HepG2 (cell line): ENCODE data around the gene ADRM1. TPM values are rescaled to one million over a fixed set of nuclear protein-coding genes. Genes with fewer than 3 reads are reported as not detected.
A peak's percentile ranks its signal among the peaks of the same experiment; 100 is the strongest.

ENCODE experiments used
- ATAC-seq: fragments of 200-7000 bp; cut with Tn5 transposase; 3 replicates; pipeline ENCODE4 v1.9.1; 2020; ENCODE audit warnings: mild to moderate bottlenecking, moderate library complexity
- BruUV-seq: library from RNA; stranded (reverse); fragments of 400-500 nt; replicated peaks from 2 replicates; lab custom pipeline; 2021; lab: Mats Ljungman, UMichigan
- CTCF ChIA-PET: fragments of 300-600 bp; formaldehyde crosslinking; extraction: SDS; loops from one replicate; lab custom pipeline; 2021; ENCODE audit warnings: low total read pairs, inconsistent platforms, low intra/inter-chr PET ratio; lab: Yijun Ruan, JAX
- POLR2A ChIA-PET: fragments of 350-600 bp; sonication (Branson Sonifier 250); formaldehyde crosslinking; loops from one replicate; lab custom pipeline; 2020; ENCODE audit warnings: antibody characterized with exemption, inconsistent platforms; lab: Yijun Ruan, JAX
- DNase-seq: peaks from one replicate; pipeline ENCODE4 v3.0.0-alpha.2; 2015; ENCODE audit warnings: low spot score
- FAIRE-seq: peaks from 3 replicates; lab custom pipeline; 2011; peaks lifted over from hg19 to GRCh38; lab: Jason Lieb, UNC
- H2AFZ ChIP-seq: one replicate; pipeline ENCODE4 v1.6.1; 2011; ENCODE audit warnings: low read length, inconsistent platforms
- H3K27ac ChIP-seq: fragments of 300-600 bp; 3 replicates; pipeline ENCODE4 v1.8.0; 2011; ENCODE audit warnings: mixed run types, mild to moderate bottlenecking, mixed read lengths, low read length, inconsistent platforms; ENCODE audit not compliant: insufficient read depth; ENCODE audit errors: extremely low read length
- H3K27me3 ChIP-seq, 2 experiments: fragments of 200-600 bp in 1 of 2; 2 replicates in 1 of 2; 3 replicates in 1 of 2; pipeline versions ENCODE4 v1.6.0 to v1.8.0; 2011; ENCODE audit warnings: low read length in 2 of 2, mild to moderate bottlenecking in 2 of 2, moderate library complexity in 2 of 2, inconsistent platforms in 1 of 2; ENCODE audit not compliant: insufficient read depth in 2 of 2, control insufficient read depth in 1 of 2
- H3K36me3 ChIP-seq, 2 experiments: fragments of 200-600 bp in 1 of 2; replicated peaks in 1 of 2; 2 replicates in 1 of 2; 3 replicates in 1 of 2; pipeline versions ENCODE4 v1.5.1 to v1.8.0; 2011; ENCODE audit warnings: low read length in 2 of 2, inconsistent platforms in 1 of 2; ENCODE audit not compliant: insufficient read depth in 2 of 2, control insufficient read depth in 1 of 2
- H3K4me1 ChIP-seq: 2 replicates; pipeline ENCODE4 v1.5.1; 2012; ENCODE audit warnings: low read length, inconsistent platforms; ENCODE audit not compliant: insufficient read depth
- H3K4me2 ChIP-seq: 2 replicates; pipeline ENCODE4 v1.6.0; 2011; ENCODE audit warnings: low read depth, low read length, inconsistent platforms
- H3K4me3 ChIP-seq, 3 experiments: fragments of 200-600 bp in 1 of 3; sonication (generic), shearing (Covaris generic) in 1 of 3; replicated peaks in 1 of 3; 2 replicates each; pipeline ENCODE4 v1.5.1; 2011 to 2016; ENCODE audit warnings: low read length in 3 of 3, inconsistent platforms in 2 of 3, low read depth in 2 of 3, mild to moderate bottlenecking in 2 of 3, control low read depth in 1 of 3, mixed read lengths in 1 of 3; ENCODE audit not compliant: insufficient read depth in 1 of 3
- H3K79me2 ChIP-seq: one replicate; pipeline ENCODE4 v1.6.1; 2011; ENCODE audit warnings: low read length, inconsistent platforms; ENCODE audit not compliant: insufficient read depth
- H3K9ac ChIP-seq: 2 replicates; pipeline ENCODE4 v1.6.0; 2011; ENCODE audit warnings: mild to moderate bottlenecking, low read depth, low read length, inconsistent platforms; ENCODE audit not compliant: insufficient read depth
- H3K9me3 ChIP-seq: 2 replicates; pipeline ENCODE4 v1.5.1; 2012; ENCODE audit warnings: mild to moderate bottlenecking, low read length
- H4K20me1 ChIP-seq: 2 replicates; pipeline ENCODE4 v1.6.0; 2011; ENCODE audit warnings: inconsistent platforms, mild to moderate bottlenecking, low read length, moderate library complexity; ENCODE audit not compliant: insufficient read depth
- ATF7-NPFF ChIP-seq: sonication (generic); formaldehyde crosslinking; IDR thresholded peaks from 2 replicates; pipeline ENCODE4 v1.8.1; 2023; ENCODE audit warnings: mild to moderate bottlenecking, low read depth, missing genetic modification reagents, moderate library complexity
- ATM ChIP-seq: fragments of 450-650 bp; IDR thresholded peaks from 2 replicates; pipeline ENCODE4 v1.7.1; 2017; ENCODE audit warnings: mild to moderate bottlenecking, borderline replicate concordance
- CREM ChIP-seq, 2 experiments: sonication (generic) in 1 of 2; formaldehyde crosslinking in 1 of 2; IDR thresholded peaks; 2 replicates each; pipeline versions ENCODE4 v1.4.0 to v1.6.1; 2016 to 2020; ENCODE audit warnings: antibody characterized with exemption in 1 of 2, mild to moderate bottlenecking in 1 of 2, missing genetic modification reagents in 1 of 2
- EHMT2 ChIP-seq: fragments of 200-600 bp; sonication (generic); IDR thresholded peaks from 2 replicates; pipeline ENCODE4 v1.7.0; 2017; ENCODE audit warnings: antibody characterized with exemption, low read depth, low read length, borderline replicate concordance
- FOXC1 ChIP-seq: sonication (generic); formaldehyde crosslinking; IDR thresholded peaks from 2 replicates; pipeline ENCODE4 v1.8.0; 2022; ENCODE audit warnings: mild to moderate bottlenecking, missing genetic modification reagents, borderline replicate concordance
- MIER3 ChIP-seq: IDR thresholded peaks from 2 replicates; pipeline ENCODE4 v1.6.1; 2016; ENCODE audit warnings: missing compliant biosample characterization, borderline replicate concordance
- SMARCC2 ChIP-seq: fragments of 450-650 bp; IDR thresholded peaks from 2 replicates; pipeline ENCODE4 v1.6.1; 2017; ENCODE audit warnings: antibody characterized with exemption, mild to moderate bottlenecking
- SNAPC5 ChIP-seq: sonication (generic); formaldehyde crosslinking; IDR thresholded peaks from 2 replicates; pipeline ENCODE4 v1.8.1; 2023; ENCODE audit warnings: mild to moderate bottlenecking, missing genetic modification reagents, borderline replicate concordance
- SOX5 ChIP-seq: IDR thresholded peaks from 2 replicates; pipeline ENCODE4 v1.6.1; 2016; ENCODE audit warnings: borderline replicate concordance
- SPEN ChIP-seq: sonication (generic); formaldehyde crosslinking; IDR thresholded peaks from 2 replicates; pipeline ENCODE4 v1.5.1; 2020; ENCODE audit warnings: low read depth, mild to moderate bottlenecking, missing genetic modification reagents
- TFAP4 ChIP-seq: sonication (generic); IDR thresholded peaks from 2 replicates; pipeline ENCODE4 v1.6.1; 2016; ENCODE audit warnings: low read depth, borderline replicate concordance
- ZBTB7B ChIP-seq: sonication (generic); formaldehyde crosslinking; IDR thresholded peaks from 2 replicates; pipeline ENCODE4 v1.4.0; 2020; ENCODE audit warnings: missing genetic modification reagents
- ZKSCAN5 ChIP-seq: sonication (generic); formaldehyde crosslinking; IDR thresholded peaks from 2 replicates; pipeline ENCODE4 v1.5.1; 2020; ENCODE audit warnings: mild to moderate bottlenecking, missing genetic modification reagents
- ZNF3 ChIP-seq: IDR thresholded peaks from 2 replicates; pipeline ENCODE4 v1.7.0; 2017; ENCODE audit warnings: inconsistent platforms
- ZNF547 ChIP-seq: sonication (generic); formaldehyde crosslinking; IDR thresholded peaks from 2 replicates; pipeline ENCODE4 v1.5.1; 2020; ENCODE audit warnings: mild to moderate bottlenecking, missing genetic modification reagents
- ZNF670 ChIP-seq: sonication (generic); formaldehyde crosslinking; IDR thresholded peaks from 2 replicates; pipeline ENCODE4 v1.8.0; 2022; ENCODE audit warnings: mild to moderate bottlenecking, missing genetic modification reagents, borderline replicate concordance
- ZNF775 ChIP-seq: sonication (generic); formaldehyde crosslinking; IDR thresholded peaks from 2 replicates; pipeline ENCODE4 v1.4.0; 2020; ENCODE audit warnings: missing genetic modification reagents, mild to moderate bottlenecking, moderate library complexity, borderline replicate concordance
- ZNF850 ChIP-seq: sonication (generic); formaldehyde crosslinking; conservative IDR thresholded peaks from 2 replicates; pipeline ENCODE4 v1.9.0; 2021; ENCODE audit warnings: mild to moderate bottlenecking, missing genetic modification reagents
- ZSCAN25 ChIP-seq: sonication (generic); formaldehyde crosslinking; IDR thresholded peaks from 2 replicates; pipeline ENCODE4 v1.8.0; 2022; ENCODE audit warnings: mild to moderate bottlenecking, missing genetic modification reagents
- ZSCAN29 ChIP-seq: sonication (generic); formaldehyde crosslinking; conservative IDR thresholded peaks from 2 replicates; pipeline ENCODE4 v1.4.0; 2020; ENCODE audit warnings: mild to moderate bottlenecking, missing genetic modification reagents
- WGBS: methylation state at CpG from one replicate; pipeline ENCODE4 v1.1.6; 2017; ENCODE audit warnings: low lambda C conversion rate; 5-methylcytosine and 5-hydroxymethylcytosine counted together
- in situ Hi-C: cut with HindIII; loops from 2 replicates; pipeline ENCODE4 v1.10.0; 2017; ENCODE audit warnings: low pct_unique_long_range_greater_than_20kb; ENCODE audit not compliant: extremely low pct_ligation_motif_present
- intact Hi-C: fragments of 100-400 bp; cut with micrococcal nuclease; formaldehyde crosslinking; loops from one replicate; pipeline ENCODE4 v1.10.0; 2022; ENCODE audit not compliant: unreplicated experiment
- polyA plus RNA-seq, 8 experiments: library from polyadenylated mRNA; depleted of rRNA in 3 of 8; stranded (reverse) in 7 of 8; unstranded in 1 of 8; fragments of >200 nt; fragmentation: Illumina TruSeq in 4 of 8; extraction: Trizol in 4 of 8; gene quantifications; 2 replicates each; pipeline versions ENCODE4 v1.2.1 to v1.2.3, GENCODE V29; 2011 to 2016; ENCODE audit warnings: low read depth in 4 of 8, missing spikeins in 1 of 8, mixed read lengths in 1 of 8; ENCODE audit not compliant: insufficient read depth in 1 of 8
- total RNA-seq, 5 experiments: library from RNA; depleted of rRNA; stranded (reverse); fragments of >200 nt; fragmentation: Illumina TruSeq; extraction: Trizol; gene quantifications; 2 replicates each; pipeline ENCODE4 v1.2.3, GENCODE V29; 2016; ENCODE audit warnings: low read depth in 1 of 5

Gene ADRM1
- total and polyA plus RNA-seq, 2 of the 13 experiments (the other 11 are each of a cell fraction or from before 2014, with no cell fraction given): 92.9 to 154 TPM

- FAIRE-seq: no peak
- in situ Hi-C loops: no loop called here
- Histone ChIP-seq H3K27me3 (no peaks in the 10 kb centered on the region), H2AFZ (no peak overlapping the region), H3K9ac (no peak overlapping the region), H3K79me2 (no peaks in the 10 kb centered on the region), H3K27ac (no peak overlapping the region), H3K4me2 (no peak overlapping the region), H3K9me3 (no peaks in the 10 kb centered on the region), H3K4me1 (no peaks in the 10 kb centered on the region), H3K36me3 (peaks cover 54 to 83% of the 10 kb centered on the region in 2 experiments), H4K20me1 (no peaks in the 10 kb centered on the region; the same call in 1 of the 2 replicates), H3K4me3 (no peak overlapping the region)
- no peak for ATAC-seq
- ChIA-PET CTCF (no interaction called here), POLR2A (no interaction called here)
- BruUV-seq: no TSS peak
- no peak for DNase-seq
- TF ChIP-seq ZNF670: no peak
- TF ChIP-seq ATF7-NPFF (CRISPR knock-in tag): no peak
- no peak for TF ChIP-seq ZNF775 (CRISPR knock-in tag)
- WGBS: 97% methylated on average over 31 of the region's 31 CpGs
- intact Hi-C loops: no loop called here
Observed at GRCh38 chr20:62281161-62281933, 21.4 kb upstream of the ADRM1 start.

- H3K4me1 ChIP-seq: no peaks in the 10 kb centered on the region
- H3K9ac ChIP-seq: no peak overlapping the region
- no peaks in the 10 kb centered on the region for H3K9me3 ChIP-seq
- H3K36me3 ChIP-seq: peaks cover 60 to 85% of the 10 kb centered on the region in 2 experiments
- DNase-seq: no peak
- 95% methylated on average over 7 of the region's 7 CpGs for WGBS
- BruUV-seq: no TSS peak
- H3K27me3 ChIP-seq: no peaks in the 10 kb centered on the region
- no peak overlapping the region for H3K4me2 ChIP-seq
- no peak overlapping the region for H3K27ac ChIP-seq
- no peak overlapping the region for H3K4me3 ChIP-seq
- ChIA-PET CTCF (no interaction called here), POLR2A (no interaction called here)
- no peak for ATAC-seq
- FAIRE-seq: peak; percentile 36
- intact Hi-C loops: no loop called here
- no peaks in the 10 kb centered on the region for H4K20me1 ChIP-seq
- no peaks in the 10 kb centered on the region for H3K79me2 ChIP-seq
- in situ Hi-C loops: no loop called here
- H2AFZ ChIP-seq: no peak overlapping the region
- TF ChIP-seq SPEN (no peak), ZKSCAN5 (CRISPR knock-in tag) (no peak), FOXC1 (CRISPR knock-in tag) (no peak), SNAPC5 (CRISPR knock-in tag) (no peak), EHMT2 (no peak), ZSCAN29 (no peak), ZSCAN25 (no peak), SMARCC2 (no peak), ZNF3 (CRISPR knock-in tag) (no peak), SOX5 (no peak), MIER3 (CRISPR knock-in tag) (no peak), CREM (IDR thresholded peaks at IDR 0.05) (no peak), CREM (CRISPR knock-in tag; IDR thresholded peaks at IDR 0.05) (no peak), ZNF850 (CRISPR knock-in tag) (no peak), ATM (no peak), ZNF547 (CRISPR knock-in tag) (no peak), TFAP4 (no peak), ZBTB7B (no peak)
Observed at GRCh38 chr20:62282103-62282502, 20.7 kb upstream of the ADRM1 start.
